Measurements from ENCODE around the gene ANAPC10.

ANAPC10 gene

GRCh38 chr4:144985014-144985413 is 113.0 kb downstream of the ANAPC10 start:
- TF ChIP-seq, protein P1, sequence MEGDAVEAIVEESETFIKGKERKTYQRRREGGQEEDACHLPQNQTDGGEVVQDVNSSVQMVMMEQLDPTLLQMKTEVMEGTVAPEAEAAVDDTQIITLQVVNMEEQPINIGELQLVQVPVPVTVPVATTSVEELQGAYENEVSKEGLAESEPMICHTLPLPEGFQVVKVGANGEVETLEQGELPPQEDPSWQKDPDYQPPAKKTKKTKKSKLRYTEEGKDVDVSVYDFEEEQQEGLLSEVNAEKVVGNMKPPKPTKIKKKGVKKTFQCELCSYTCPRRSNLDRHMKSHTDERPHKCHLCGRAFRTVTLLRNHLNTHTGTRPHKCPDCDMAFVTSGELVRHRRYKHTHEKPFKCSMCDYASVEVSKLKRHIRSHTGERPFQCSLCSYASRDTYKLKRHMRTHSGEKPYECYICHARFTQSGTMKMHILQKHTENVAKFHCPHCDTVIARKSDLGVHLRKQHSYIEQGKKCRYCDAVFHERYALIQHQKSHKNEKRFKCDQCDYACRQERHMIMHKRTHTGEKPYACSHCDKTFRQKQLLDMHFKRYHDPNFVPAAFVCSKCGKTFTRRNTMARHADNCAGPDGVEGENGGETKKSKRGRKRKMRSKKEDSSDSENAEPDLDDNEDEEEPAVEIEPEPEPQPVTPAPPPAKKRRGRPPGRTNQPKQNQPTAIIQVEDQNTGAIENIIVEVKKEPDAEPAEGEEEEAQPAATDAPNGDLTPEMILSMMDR (IDR thresholded peaks at IDR 0.05; ENCODE audit: low read depth, low read length), result no peak
- Histone ChIP-seq H3K9me3 (no peaks in the 10 kb centered on the region), H3K27me3 (no peaks in the 10 kb centered on the region), H3K4me3 (ENCODE audit: low read depth, low read length) (no peak overlapping the region), H3K4me1 (no peaks in the 10 kb centered on the region), H3K36me3 (no peaks in the 10 kb centered on the region)
- DNase-seq, result no peak

DNA sequence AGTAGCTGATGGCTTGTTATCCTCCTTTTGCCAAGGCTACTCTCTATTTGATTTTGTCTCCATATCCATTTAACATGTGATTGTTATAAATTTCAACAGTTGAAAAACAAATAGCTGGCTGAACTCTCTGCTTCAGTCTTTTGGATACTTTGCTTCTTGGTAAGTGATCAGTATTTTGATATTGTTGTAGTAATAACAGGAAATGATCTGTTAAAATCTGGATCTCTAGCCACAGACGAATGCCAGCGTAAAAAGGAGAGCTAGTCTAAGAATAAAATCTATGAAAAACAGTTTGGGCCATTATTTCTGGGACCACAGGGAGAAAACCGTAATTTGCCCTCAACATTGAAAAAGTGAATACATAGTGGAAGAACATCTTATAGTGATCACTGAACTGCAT is 113.8 kb downstream of the ANAPC10 start:
- Histone ChIP-seq H3K4me3 (ENCODE audit: low read depth, low read length) (no peak overlapping the region), H3K4me1 (no peaks in the 10 kb centered on the region), H3K27me3 (no peaks in the 10 kb centered on the region), H3K36me3 (no peaks in the 10 kb centered on the region), H3K9me3 (no peaks in the 10 kb centered on the region)
- TF ChIP-seq, protein P1 (IDR thresholded peaks at IDR 0.05; ENCODE audit: low read depth, low read length), result no peak
- no peak for DNase-seq

GRCh38 chr4:144975718-144976117 is 122.3 kb downstream of the ANAPC10 start:
- Histone ChIP-seq H3K4me1 (no peaks in the 10 kb centered on the region), H3K4me3 (ENCODE audit: low read depth, low read length) (no peak overlapping the region), H3K36me3 (no peaks in the 10 kb centered on the region), H3K9me3 (no peaks in the 10 kb centered on the region), H3K27me3 (no peaks in the 10 kb centered on the region)
- TF ChIP-seq, protein P1 (IDR thresholded peaks at IDR 0.05; ENCODE audit: low read depth, low read length), result no peak
- no peak for DNase-seq

GRCh38 chr4:144970597-144970996 is 127.4 kb downstream of the ANAPC10 start:
- Histone ChIP-seq H3K27me3 (no peaks in the 10 kb centered on the region), H3K36me3 (no peaks in the 10 kb centered on the region), H3K4me1 (no peaks in the 10 kb centered on the region), H3K4me3 (ENCODE audit: low read depth, low read length) (no peak overlapping the region), H3K9me3 (no peaks in the 10 kb centered on the region)
- no peak for DNase-seq
- TF ChIP-seq, protein P1 (IDR thresholded peaks at IDR 0.05; ENCODE audit: low read depth, low read length), result no peak

DNA sequence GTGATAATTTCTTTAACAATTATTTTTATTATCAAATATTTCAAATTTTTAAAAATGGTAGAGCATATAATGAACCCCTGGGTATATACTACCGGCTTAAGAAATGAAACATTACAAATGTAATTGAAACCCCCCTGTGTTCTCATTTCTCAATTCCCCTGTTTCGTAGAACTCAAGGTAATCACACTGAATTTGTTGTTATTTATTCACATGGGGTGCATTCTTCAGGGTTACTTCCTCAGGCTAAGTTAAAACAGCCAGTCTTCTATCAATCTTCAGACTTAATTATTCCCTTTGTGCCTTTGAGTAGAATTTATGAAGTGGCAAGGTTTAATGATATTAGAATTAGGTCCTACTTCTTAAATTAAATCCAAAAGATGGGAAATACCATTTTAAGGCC is 128.2 kb downstream of the ANAPC10 start:
- TF ChIP-seq, protein P1 (IDR thresholded peaks at IDR 0.05; ENCODE audit: low read depth, low read length), result no peak
- Histone ChIP-seq H3K4me3 (ENCODE audit: low read depth, low read length) (no peak overlapping the region), H3K36me3 (no peaks in the 10 kb centered on the region), H3K4me1 (no peaks in the 10 kb centered on the region), H3K9me3 (no peaks in the 10 kb centered on the region), H3K27me3 (no peaks in the 10 kb centered on the region)
- DNase-seq, result no peak

GRCh38 chr4:144968606-144969005 is 129.4 kb downstream of the ANAPC10 start:
- Histone ChIP-seq H3K4me3 (ENCODE audit: low read depth, low read length) (no peak overlapping the region), H3K9me3 (no peaks in the 10 kb centered on the region), H3K27me3 (no peaks in the 10 kb centered on the region), H3K36me3 (no peaks in the 10 kb centered on the region), H3K4me1 (no peaks in the 10 kb centered on the region)
- TF ChIP-seq, protein P1 (IDR thresholded peaks at IDR 0.05; ENCODE audit: low read depth, low read length), result no peak
- no peak for DNase-seq
